MV-4-11 (cell line): ENCODE measurements around the gene PLEKHA7.
"Not testable (repeated sequence)": the region's sequence is repeated elsewhere in the genome, so short reads cannot be mapped to it uniquely, and the experiment has no call there.

Experiments used
- DNase-seq: peaks from one replicate; lab custom pipeline; 2025; lab: John Stamatoyannopoulos, UW

The PLEKHA7 gene

DNA sequence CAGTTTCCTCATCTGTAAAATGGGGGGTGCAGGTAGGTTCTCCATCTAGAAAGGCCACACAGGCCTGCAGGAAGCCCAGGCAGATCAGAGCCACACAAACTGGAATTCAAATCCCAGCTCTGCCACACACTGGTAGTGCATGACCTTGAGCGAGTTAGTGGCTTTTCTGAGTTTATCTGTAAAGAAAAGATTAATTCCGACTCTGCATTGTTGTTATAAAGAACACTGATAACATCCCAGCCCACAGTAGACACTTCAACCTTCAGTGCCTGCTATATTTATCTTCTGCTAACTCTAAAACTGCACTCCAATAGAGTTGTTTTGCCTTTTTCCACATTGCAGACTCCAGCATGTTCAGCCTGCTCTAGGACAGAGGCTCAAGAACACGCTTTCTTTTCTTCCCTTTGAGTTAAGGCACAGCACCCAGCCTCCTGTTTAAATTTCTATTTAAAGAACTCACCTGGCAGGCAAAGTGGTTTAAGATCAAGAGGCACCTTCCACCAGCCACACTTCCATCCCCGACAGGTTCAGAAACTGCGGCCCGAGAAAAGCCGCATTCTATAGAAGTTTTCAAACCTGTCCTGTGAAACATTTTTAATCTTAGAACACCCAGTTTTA is 133.9 kb downstream of the PLEKHA7 start:
- no peak for DNase-seq

DNA sequence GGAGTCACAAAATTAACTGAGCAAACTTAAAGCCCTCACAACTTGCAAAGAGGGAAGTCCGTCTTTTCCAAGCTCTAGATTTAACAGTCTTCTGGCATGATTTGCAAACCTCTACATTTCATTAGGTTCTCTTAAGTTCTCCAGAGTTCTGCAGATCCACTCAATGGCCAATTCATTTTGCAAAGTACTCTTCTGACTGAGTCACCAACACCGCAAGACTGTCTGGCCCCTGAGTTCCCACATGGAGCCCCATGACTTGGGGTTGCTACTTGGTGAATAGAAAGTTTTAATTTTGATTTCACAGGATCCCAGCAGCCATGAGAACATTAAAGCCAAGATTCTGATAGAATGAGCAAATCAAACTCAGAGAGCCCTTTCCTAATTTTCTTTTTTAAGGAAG is 134.5 kb downstream of the PLEKHA7 start:
- no peak for DNase-seq

DNA sequence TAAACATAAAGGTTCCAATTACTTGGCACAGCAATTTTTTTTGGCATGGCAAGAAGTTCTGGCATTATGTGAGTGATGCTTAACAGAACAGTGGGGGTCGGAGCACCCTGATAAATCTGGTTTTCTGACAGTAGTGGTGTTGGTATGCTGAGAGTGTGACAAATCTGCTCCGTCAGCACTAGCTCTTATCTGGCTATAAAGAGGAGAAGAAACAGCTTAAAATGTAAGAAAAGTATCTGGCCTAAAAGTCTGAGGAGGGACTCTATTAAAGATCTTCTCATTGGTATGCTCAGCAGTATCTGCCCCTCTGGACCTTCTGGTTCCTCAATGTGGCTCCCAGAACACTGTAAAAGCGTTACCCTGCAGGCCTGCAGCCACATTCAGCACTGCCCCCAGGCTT is 137.4 kb downstream of the PLEKHA7 start:
- no peak for DNase-seq

DNA sequence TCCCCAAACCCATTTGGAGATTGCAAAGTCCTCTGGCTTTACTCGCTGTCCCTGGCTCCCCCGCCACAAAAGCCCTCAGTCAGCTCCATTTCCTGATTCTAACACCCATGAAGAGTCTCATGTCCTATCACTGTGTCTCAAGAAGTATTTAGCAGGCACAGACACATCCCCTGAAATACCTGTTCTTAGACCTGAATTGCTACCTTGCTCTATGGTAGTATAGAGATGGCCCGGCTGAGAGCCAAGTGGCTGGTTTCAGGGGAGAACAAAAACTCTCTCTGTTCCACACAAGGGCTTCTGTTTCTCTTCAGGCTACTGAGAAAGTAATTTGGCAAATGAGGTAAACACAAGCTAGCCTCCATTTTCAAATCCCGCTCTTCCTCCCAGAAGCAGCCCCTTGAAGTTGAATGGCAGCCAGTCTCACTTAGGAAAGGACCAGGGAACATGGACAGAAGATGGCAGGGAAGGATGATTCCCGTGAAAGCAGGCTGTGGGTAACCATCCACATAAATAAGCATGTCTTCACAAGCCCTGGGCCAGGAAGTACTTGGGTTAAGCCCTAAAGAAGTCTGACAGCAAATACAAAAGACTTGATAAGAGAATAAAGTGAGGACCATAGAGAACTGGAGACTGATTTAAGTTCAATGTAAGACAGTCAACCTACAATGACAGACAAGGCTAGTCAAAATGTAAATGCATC is 138.0 kb downstream of the PLEKHA7 start:
- no peak for DNase-seq

DNA sequence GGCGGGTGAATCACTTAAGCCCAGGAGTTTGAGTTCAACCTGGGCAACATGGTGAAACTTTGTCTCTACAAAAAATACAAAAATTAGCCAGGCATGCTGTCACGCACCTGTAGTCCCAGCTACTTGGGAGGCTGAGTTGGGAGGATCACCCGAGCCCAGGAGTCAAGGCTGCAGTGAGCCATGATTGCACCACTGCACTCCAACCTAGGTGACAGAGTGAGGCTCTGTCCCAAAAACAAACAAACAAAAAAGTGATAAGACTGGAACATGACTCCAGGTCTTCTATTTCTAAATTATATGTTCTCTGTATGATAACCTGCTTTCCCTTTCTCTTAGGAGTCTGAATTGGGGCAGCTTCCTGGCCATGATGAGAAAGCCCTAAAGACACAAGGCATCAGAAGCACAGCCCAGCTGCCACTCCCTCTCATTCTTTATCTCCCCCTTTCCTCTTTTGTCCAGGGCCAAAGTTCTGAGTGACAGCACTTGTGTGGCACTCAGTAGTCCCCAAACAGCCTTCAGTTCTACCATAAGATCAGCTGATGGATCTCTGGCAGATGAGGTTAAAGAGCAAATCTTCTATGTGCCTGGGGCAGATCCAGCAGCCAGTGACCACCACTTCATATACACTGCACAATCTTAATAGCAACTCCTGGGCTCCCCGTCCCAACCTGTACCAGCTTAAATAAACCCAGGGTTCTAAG is 139.8 kb downstream of the PLEKHA7 start:
- no peak for DNase-seq

DNA sequence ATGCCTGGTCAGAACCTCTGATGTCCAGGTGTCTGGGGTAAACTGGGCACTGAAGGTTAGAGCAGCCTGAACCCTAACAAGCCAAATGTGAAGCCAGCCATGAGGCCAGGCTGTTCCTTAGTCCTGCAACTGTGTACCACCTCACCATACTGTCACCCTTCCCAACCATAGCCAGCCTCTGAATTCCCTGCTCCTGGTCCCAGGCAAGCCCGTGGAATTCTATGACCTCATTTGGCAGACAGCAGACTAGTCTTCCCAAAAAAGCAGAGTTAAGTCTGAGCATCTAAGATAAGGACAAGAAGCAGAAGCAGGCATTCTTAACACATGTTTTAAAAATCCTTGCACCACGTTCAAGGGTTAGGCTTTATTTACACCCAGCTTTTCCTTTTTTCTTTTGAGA is 140.9 kb downstream of the PLEKHA7 start:
- DNase-seq = no peak

DNA sequence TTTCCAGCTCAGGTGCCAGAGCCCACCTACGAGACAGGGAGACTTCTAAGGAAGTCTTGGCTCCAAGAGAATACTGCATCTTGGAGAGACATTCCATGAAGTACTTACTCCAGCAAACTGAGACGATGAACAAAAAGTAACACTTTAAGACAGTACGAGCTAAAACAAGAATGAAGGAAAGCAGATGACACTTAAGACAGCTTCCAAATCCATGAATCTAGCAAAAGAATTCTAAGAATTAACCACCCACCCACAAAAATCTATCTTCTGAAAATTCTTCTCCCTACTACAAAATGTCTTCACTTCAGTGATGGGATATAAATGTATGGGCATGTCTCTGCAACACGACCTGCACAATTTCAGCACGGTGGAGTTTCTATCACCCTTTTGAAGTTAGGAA is 142.8 kb downstream of the PLEKHA7 start:
- DNase-seq = no peak

DNA sequence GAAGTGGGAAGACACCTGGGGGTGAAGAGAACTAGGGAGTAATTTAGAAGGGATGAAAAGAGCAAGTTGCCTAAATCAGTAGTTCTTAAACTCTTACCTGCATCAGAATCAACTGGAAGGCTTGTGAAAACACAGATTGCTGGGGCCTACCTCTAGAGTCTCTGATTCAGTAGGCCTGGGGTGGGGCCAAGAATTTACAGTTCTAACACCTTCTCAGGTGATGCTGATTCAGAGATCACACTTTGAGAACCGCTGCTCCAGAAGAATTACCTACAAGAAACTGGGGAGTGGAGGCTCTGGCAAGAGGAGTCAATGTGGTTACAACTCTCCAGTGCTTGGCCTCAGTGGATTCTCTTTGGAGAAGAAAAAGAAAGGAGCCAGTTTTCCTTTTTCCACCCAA is 147.1 kb downstream of the PLEKHA7 start:
- DNase-seq = no peak

DNA sequence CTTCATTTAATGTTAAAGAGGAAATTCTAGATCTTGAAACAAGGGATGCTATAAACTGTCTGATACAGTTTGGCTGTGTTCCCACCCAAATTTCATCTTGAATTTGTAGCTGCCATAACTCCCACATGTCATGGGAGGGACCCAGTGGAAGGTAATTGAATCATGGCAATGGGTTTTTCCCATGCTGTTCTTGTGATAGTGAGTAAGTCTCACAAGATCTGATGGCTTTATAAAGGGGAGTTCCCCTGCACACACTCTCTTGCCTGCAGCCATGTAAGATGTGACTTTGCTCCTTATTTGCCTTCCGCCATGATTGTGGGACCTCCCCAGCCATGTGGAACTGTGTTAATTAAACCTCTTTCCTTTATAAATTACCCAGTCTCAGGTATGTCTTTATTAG is 149.8 kb downstream of the PLEKHA7 start:
- not testable (repeated sequence) for DNase-seq

DNA sequence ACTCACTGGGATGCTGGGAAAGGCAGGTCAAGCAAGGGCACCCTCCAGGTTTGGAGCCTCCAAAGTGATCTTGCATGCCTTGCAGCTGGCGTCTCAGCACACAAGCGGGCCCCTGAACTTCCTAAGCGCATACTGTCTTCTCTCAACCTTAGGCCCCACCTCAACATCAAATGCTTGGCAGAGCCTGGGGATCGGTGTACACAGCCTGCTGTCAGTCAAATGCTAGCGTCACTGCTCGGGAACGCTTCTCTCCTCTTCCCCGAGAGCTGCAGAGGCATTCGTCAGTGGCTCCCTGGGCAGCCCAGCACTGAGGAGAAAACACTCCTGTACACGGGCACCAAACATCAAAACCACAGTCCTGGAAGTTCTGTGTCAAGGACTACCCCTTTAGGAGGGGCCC is 150.8 kb downstream of the PLEKHA7 start:
- no peak for DNase-seq

DNA sequence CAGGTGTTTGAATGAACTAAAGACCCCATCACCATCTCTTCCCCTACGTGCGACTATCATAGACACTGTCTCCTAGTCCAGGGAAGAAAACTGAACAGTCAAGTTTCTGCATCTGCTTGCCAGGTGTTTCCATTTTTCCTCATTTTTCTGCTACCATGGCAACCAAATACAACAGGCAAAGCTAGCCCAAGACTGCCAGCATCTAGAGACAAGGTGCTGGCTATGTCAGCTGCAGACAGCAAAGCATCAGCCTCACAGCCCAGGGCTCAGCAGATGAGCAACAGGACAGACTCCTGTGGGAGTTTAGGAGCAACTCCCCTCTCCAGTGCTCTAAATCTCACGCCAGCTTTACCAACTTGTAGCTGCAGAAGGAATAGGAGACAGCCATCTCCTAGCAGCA is 151.5 kb downstream of the PLEKHA7 start:
- no peak for DNase-seq

DNA sequence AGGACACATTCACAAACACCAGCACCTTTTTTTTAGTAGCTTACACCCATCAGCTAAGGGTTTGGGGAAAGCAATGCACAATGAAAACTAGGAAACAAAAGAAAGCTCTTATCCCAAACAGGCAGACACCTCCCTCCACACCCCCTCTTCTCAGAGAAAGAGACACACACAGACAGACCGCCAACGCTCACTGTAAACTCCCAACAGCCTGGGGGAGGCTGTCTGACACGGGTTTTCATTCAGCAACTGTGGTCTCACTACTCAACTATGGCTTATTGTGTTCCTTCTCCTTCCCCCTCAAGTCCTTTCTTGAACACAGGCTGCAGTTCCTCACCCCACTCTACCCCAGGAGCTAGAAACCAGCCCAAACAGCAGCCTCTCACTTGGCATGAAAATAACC is 152.4 kb downstream of the PLEKHA7 start:
- no peak for DNase-seq

DNA sequence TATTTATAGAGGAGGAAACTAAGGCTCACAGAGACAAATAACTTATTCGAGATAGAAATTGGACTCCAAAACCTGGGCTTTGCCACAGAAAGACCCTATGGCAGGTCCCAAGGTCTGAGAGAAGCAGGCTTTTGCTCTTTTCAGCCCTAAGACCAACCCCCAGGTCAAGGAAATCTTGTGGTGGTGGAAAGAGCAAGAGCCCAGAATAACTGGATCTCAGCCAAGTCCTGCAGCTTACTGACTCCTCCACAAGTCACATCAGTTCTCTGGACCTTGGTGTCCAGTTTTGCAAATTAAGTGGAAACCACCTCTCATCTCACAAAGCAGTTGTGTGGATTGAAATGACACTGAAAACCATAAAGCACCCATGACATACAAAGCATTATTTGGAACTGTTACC is 153.6 kb downstream of the PLEKHA7 start:
- DNase-seq = no peak

DNA sequence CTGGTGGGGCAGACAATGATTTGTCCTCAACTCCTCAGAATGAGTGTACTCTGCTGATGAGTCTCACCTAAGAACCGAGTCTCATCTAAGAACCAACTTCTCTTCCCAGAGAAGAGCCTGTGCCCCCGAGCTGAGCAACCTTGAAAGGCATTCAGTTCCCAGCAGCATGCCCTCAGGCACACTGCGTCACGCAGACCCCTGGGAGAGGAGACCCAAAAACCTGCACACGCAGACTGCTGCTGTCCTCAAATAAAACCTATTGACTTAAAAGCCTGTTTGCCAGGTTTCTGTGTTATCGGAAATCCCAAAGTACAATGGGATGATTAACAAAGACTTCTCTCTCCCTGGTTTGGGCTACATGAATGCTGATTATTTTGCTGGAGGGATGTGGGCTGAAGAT is 154.6 kb downstream of the PLEKHA7 start:
- DNase-seq = no peak

DNA sequence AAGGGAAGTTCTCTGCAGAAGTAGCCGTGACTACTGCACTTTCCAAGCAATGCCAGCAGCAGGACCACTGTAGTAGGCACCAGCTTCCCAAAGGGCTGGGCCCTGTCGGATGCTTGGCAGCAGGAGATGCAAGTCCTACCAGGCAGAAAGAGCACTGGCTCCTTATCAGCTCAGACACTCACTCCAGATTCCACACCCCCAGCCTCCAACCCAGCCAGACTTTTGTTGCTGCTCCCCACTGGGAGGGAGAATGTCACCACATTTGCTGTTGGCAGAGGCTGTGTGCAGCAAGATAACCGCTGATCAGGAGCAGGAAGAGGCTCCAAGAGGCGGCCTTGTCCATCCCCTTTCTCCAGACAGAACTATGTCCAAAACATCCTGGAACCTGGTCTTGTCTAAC is 157.0 kb downstream of the PLEKHA7 start:
- DNase-seq = no peak

DNA sequence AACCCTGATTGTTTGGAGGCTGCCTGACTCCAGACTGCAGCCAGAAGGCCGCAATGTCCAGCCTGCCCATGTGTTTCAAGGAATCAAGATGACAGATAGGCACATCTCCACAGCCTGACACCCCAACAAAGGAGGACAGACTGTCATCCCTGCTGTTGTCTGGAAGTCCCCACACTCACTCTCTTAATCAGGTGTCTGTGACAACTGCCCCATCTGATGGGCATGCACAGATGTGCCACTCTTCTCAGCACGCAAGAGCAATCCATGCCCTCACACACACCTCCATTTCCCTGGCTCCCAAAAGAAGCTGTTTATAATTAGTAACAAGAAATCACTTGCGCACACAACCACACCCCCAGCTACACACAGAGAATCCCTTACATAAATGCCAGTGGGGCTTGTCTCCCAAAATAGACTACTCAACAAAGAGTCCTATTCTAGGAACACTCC is 158.2 kb downstream of the PLEKHA7 start:
- no peak for DNase-seq

DNA sequence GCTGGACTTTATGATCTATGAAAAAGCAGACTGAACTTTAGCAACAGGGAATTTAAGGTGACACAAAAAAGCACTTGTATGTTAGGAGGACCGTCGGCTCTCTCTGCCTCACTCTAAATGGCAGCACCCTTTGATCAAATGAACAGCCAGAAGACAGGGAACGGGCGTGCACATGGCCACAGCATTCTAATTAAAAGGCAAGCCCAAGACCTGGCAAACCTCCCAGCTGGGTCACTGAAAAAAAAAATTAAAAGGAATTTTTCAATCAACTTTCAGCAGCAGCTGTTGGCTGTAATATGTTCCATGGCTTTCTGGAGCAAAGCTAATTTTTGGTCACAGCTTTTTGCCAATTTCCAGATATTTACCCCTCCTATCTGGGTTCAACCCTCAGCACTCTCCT is 159.2 kb downstream of the PLEKHA7 start:
- no peak for DNase-seq

DNA sequence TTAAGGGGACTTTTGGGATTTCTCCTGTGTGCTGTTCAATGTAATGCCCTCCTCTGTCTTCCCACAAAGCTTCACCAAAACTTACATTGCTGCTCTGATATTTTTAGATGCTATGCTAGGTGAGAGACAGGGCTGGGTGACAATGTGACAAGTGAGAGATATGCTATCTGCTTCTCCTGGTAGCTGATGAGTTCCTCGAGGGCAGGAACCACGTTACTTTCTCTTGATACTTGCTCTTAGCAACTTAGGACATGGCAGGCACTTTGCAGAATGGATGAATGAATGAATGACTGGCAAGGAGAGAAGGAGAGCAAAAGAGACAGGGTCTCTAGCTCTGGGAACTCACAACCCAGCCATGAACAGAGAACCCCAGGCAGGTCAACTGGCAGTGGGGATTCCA is 160.4 kb downstream of the PLEKHA7 start:
- no peak for DNase-seq

DNA sequence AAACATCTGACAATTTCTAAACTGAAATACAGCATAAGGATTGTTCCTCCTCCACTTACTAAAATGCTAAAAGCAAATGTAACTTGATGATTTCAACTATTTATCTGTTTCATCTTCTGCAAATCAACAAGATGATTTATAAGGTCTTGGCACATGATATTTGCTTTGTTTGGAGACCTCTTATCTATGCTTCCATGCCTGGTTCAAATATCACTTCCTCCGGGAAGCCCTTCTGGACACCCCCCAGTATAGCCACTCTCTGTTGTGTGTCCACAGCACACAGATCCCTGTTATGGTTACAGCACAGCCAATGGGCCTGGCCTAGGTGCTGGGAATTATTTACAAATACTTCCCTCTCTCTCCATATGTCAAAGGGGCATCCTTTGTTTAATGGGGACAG is 160.9 kb downstream of the PLEKHA7 start:
- DNase-seq = no peak

DNA sequence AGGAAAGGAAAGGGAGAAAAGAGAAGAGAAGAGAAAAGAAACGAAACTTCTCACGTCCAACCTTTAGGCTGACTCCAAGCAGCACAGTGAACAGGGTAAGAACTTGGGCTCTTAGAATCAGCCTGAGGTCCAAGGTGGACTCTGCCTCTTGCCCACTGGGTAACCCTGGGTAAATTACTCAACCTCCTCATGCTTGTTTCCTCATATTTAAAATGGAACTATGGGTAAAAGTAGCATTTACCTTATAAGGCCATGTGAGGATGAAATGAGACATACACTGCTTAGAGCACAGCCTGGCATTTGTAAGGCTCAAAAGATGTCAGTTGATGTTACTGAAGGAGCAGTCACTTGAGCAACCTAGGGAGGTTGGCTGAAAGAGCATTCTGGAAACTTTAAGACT is 167.9 kb downstream of the PLEKHA7 start:
- peak; percentile 39 for DNase-seq

DNA sequence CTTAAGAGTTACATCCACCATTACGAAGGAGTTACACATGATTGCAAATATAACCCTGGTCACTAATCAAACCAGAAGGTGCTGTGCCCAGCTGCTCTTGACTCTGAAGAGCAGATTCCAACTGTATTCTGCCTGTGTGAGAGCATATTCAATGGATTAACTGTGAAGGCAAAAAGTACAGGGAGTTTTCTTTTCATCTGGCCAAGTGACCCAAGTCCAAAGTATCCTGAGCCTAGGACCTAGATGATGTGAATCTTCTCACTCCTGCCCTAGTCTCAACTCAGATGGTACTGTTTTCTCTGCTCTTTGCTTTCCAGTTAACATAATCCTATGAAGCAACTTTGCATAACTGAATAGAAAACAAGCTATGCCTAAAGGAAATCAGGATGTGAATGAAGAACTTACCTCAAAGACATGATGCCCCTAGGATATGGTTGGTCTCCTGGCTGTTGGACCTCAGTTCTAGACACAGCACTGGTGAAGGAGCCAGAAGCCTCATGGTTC is 169.9 kb downstream of the PLEKHA7 start:
- no peak for DNase-seq

DNA sequence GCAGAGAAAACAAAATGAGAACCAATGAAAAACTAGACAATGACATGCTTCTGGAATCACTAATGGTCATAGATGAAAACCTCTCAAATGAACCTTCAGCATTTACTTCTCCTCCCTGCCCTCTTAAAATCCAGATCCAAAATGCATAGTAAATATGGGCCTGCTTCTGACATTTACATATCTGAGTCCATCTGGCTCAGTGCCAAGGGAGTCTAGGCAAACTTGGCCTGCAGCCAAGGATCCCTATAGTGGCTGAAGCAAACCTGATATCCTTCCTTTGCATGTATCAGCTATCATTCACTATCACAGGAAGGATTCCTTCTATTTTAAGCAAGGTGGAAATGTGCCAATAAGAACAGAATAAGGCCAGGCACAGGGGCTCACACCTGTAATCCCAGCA is 170.9 kb downstream of the PLEKHA7 start:
- no peak for DNase-seq

DNA sequence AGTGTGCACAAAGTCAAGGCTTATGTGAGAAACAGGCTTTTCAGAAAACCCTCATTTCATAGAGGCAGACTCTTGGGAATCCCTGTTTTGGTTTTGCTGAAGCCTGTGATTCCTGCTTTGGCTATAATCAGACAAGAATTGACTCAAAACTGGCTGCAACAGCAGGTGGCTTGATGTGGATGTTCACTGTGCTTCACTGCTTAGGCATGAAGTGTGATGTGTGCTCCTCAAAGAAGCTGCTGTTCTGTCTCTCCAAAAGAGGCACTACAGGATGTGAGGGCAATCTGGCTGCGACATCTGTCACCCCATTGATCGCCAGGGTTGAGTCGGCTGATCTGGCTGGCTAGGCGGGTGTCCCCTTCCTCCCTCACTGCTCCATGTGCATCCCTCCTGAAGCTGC is 172.2 kb downstream of the PLEKHA7 start:
- DNase-seq = no peak
